Measurements from ENCODE around the gene MBOAT2.

Gene MBOAT2

DNA sequence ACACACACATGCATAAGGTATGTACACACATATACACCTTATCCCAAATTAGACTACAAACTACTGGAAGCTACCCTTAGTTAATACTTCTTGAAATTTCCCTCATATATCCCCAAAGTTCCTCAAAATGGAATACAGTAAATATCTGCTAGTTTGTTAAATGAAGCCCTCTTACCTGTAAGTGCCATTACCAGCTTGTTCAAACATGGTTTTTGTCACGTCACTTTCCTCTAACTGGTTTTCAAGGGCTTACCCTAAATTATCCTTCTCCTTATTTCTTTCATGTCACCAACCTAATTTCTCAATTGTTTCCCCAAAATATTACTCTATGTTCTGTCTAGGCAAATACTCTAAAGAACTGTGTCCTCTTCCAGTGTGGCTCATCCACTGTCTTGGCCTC is 141.7 kb downstream of the MBOAT2 start:
- DNase-seq (ENCODE audit: low read depth, low spot score): no peak
- H3K4me3 ChIP-seq (ENCODE audit: low read depth, low read length): no peak overlapping the region
- TF ChIP-seq CTCF (IDR thresholded peaks at IDR 0.05; ENCODE audit: low read depth, low read length): no peak
- in situ Hi-C loops (cut with HindIII; ENCODE audit: low sequenced_read_pairs): no loop called here

GRCh38 chr2:8860239-8860638 is 143.2 kb downstream of the MBOAT2 start:
- no peak for TF ChIP-seq CTCF (IDR thresholded peaks at IDR 0.05; ENCODE audit: low read depth, low read length)
- no peak for DNase-seq (ENCODE audit: low read depth, low spot score)
- in situ Hi-C loops (cut with HindIII; ENCODE audit: low sequenced_read_pairs): no loop called here
- no peak overlapping the region for H3K4me3 ChIP-seq (ENCODE audit: low read depth, low read length)

DNA sequence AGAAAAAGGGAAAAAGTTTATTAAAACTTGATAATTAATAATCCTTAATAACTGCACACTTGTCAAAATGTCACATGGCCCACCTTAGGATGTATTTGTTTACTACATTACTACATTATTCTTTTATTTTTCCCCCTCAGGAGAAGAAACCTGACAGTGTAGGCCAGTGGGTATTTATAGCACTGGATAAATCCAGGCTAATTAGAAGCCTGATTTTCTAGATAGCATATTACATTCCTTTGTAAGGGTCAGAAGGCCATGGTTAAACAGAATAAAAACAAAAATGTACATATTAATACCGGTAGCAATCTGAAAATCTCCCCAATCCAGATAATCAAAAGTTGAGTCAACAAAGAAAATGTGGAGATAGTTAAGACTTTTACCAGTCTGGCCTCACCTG is 144.6 kb downstream of the MBOAT2 start:
- no peak for DNase-seq (ENCODE audit: low read depth, low spot score)
- in situ Hi-C loops (cut with HindIII; ENCODE audit: low sequenced_read_pairs): no loop called here
- TF ChIP-seq CTCF (IDR thresholded peaks at IDR 0.05; ENCODE audit: low read depth, low read length): no peak
- no peak overlapping the region for H3K4me3 ChIP-seq (ENCODE audit: low read depth, low read length)

- no peak for DNase-seq (ENCODE audit: low read depth, low spot score)
- in situ Hi-C loops (cut with HindIII; ENCODE audit: low sequenced_read_pairs): no loop called here
- no peak overlapping the region for H3K4me3 ChIP-seq (ENCODE audit: low read depth, low read length)
- TF ChIP-seq CTCF (IDR thresholded peaks at IDR 0.05; ENCODE audit: low read depth, low read length): no peak
These were observed 145.2 kb downstream of the MBOAT2 start for GRCh38 chr2:8858264-8858663.

- H3K4me3 ChIP-seq (ENCODE audit: low read depth, low read length): no peak overlapping the region
- in situ Hi-C loops (cut with HindIII; ENCODE audit: low sequenced_read_pairs): no loop called here
- no peak for TF ChIP-seq CTCF (IDR thresholded peaks at IDR 0.05; ENCODE audit: low read depth, low read length)
These were observed 145.8 kb downstream of the MBOAT2 start for GRCh38 chr2:8857709-8858108.

GRCh38 chr2:8856176-8856575 is 147.3 kb downstream of the MBOAT2 start:
- no peak for DNase-seq (ENCODE audit: low read depth, low spot score)
- TF ChIP-seq CTCF (IDR thresholded peaks at IDR 0.05; ENCODE audit: low read depth, low read length): no peak
- in situ Hi-C loops (cut with HindIII; ENCODE audit: low sequenced_read_pairs): no loop called here
- H3K4me3 ChIP-seq (ENCODE audit: low read depth, low read length): no peak overlapping the region

More at GRCh38 chr2:8857709-8858108, 145.8 kb downstream of the MBOAT2 start:
- no peak for DNase-seq (ENCODE audit: low read depth, low spot score)

- H3K4me3 ChIP-seq (ENCODE audit: low read depth, low read length): no peak overlapping the region
- TF ChIP-seq CTCF (IDR thresholded peaks at IDR 0.05; ENCODE audit: low read depth, low read length): no peak
- in situ Hi-C loops (cut with HindIII; ENCODE audit: low sequenced_read_pairs): no loop called here
- DNase-seq (ENCODE audit: low read depth, low spot score): no peak
These were observed 148.5 kb downstream of the MBOAT2 start for GRCh38 chr2:8855010-8855409.

Measured in astrocyte of the spinal cord (primary cell).